Prostate gland (tissue), 2 donors: Measurements from ENCODE around the gene POLR3GL. TPM values are rescaled to one million over a fixed set of nuclear protein-coding genes. Genes with fewer than 3 reads are reported as not detected.
A peak's percentile ranks its signal among the peaks of the same experiment; 100 is the strongest.
"Not testable (repeated sequence)": the region's sequence is repeated elsewhere in the genome, so short reads cannot be mapped to it uniquely, and the experiment has no call there.

Source experiments
- DNase-seq: peaks from one replicate; pipeline ENCODE4 v3.0.0-alpha.2; 2019; ENCODE audit warnings: low spot score
- H3K27ac ChIP-seq, 2 donors: fragments of 200-600 bp; sonication (generic); 2 replicates each; pipeline ENCODE4 v1.5.1; 2017 to 2019
- H3K27me3 ChIP-seq: fragments of 200-600 bp; sonication (generic); replicated peaks from 2 replicates; pipeline ENCODE4 v1.5.1; 2019; ENCODE audit not compliant: insufficient read depth
- H3K36me3 ChIP-seq, 2 donors: fragments of 200-600 bp; sonication (generic); 1 replicate in 1 of 2; 2 replicates in 1 of 2; pipeline versions ENCODE4 v1.5.1 to v1.8.1; 2017 to 2019
- H3K4me1 ChIP-seq: fragments of 200-600 bp; sonication (generic); replicated peaks from 2 replicates; pipeline ENCODE4 v1.5.1; 2019
- H3K4me3 ChIP-seq, 2 donors: fragments of 200-600 bp; sonication (generic); 2 replicates each; pipeline ENCODE4 v1.5.1; 2017 to 2019
- H3K9me3 ChIP-seq: fragments of 200-600 bp; sonication (generic); 2 replicates; pipeline ENCODE4 v1.5.1; 2017
- POLR2A ChIP-seq: fragments of 450-650 bp; IDR thresholded peaks from one replicate; pipeline ENCODE4 v1.6.1; 2016; ENCODE audit warnings: antibody characterized with exemption, mild to moderate bottlenecking
- POLR2AphosphoS5 ChIP-seq: sonication (generic); formaldehyde crosslinking; IDR thresholded peaks from one replicate; pipeline ENCODE4 v1.6.1; 2017; ENCODE audit warnings: antibody characterized with exemption
- WGBS: methylation state at CpG from one replicate; pipeline ENCODE4 v1.1.5; 2018; 5-methylcytosine and 5-hydroxymethylcytosine counted together
- intact Hi-C: fragments of 100-400 bp; cut with DNase I; formaldehyde crosslinking; loops from one replicate; pipeline ENCODE4 v1.14.2; 2022
- total RNA-seq, 2 donors: library from RNA; depleted of rRNA; stranded (reverse); fragments of >200 nt; gene quantifications; one replicate each; pipeline ENCODE4 v1.1.0, GENCODE V29; 2016
- TF ChIP-seq, protein P1 (sequence below), 4 experiments: fragments of 200-600 bp in 2 of 4; fragments of 450-650 bp in 2 of 4; sonication (generic) in 2 of 4; IDR thresholded peaks; 1 replicate in 3 of 4; 2 replicates in 1 of 4; pipeline ENCODE4 v1.5.1; 2016 to 2019; ENCODE audit warnings: antibody characterized with exemption in 4 of 4, mild to moderate bottlenecking in 2 of 4, moderate library complexity in 2 of 4

The POLR3GL gene
- total RNA-seq, 2 donors from 2014 or later, result 20.3 to 23.2 TPM

DNA sequence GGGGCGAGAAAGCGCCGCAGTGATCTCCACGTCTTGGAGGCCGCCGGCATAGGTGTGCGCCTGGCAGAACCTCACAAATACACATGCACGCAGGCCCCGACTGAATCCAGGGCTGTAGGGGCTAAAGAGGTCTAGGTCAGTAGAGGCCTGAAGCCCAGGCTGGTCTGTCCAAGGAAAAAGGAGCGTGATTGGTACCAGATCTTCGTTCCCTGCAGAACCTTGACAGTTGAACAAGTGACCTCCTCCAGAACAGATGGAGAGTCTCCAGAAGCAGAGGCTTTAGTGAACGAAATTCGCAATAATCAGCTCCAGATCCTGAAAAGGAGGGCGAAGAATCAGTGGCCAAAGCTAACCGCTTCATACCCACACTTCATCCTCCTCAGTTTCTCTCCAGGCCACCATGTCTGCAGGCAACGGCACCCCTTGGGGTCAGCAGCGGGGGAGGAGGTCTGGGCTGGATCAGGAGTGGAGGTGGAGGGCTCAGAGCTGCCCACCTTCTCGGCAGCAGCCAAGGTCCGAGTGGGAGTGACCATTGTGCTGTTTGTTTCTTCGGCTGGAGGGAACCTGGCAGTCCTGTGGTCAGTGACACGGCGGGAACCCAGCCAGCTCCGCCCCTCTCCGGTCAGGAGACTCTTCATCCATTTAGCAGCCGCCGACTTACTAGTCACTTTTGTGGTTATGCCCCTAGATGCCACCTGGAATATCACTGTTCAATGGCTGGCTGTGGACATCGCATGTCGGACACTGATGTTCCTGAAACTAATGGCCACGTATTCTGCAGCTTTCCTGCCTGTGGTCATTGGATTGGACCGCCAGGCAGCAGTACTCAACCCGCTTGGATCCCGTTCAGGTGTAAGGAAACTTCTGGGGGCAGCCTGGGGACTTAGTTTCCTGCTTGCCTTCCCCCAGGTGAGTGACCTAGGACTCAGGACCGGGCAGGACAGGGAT is 45.2 kb upstream of the POLR3GL start:
- intact Hi-C loops, result loop anchor here (5.0 kb wide), 1 partner anchor 43 kb away; the partner anchor contains the start of genes ANKRD34A and POLR3GL
- WGBS, result 5% methylated on average over 31 of the region's 33 CpGs
- DNase-seq, result peak; percentile 50

GRCh38 chr1:145920297-145920696 is 44.2 kb upstream of the POLR3GL start:
- H3K27me3 ChIP-seq, H3K36me3 ChIP-seq, intact Hi-C loops, DNase-seq, H3K9me3 ChIP-seq, H3K4me3 ChIP-seq, H3K27ac ChIP-seq, H3K4me1 ChIP-seq: not testable (repeated sequence)
- WGBS, result 88% methylated on average over 3 of the region's 4 CpGs

More for the DNA sequence above, 45.2 kb upstream of the POLR3GL start:
- H3K36me3 ChIP-seq, result no peaks in the 10 kb centered on the region
- no peaks in the 10 kb centered on the region for H3K27me3 ChIP-seq
- H3K4me1 ChIP-seq, result peaks cover 3% of the 10 kb centered on the region
- TF ChIP-seq POLR2AphosphoS5 (peak; percentile 24), POLR2A (no peak)
- TF ChIP-seq, protein P1, sequence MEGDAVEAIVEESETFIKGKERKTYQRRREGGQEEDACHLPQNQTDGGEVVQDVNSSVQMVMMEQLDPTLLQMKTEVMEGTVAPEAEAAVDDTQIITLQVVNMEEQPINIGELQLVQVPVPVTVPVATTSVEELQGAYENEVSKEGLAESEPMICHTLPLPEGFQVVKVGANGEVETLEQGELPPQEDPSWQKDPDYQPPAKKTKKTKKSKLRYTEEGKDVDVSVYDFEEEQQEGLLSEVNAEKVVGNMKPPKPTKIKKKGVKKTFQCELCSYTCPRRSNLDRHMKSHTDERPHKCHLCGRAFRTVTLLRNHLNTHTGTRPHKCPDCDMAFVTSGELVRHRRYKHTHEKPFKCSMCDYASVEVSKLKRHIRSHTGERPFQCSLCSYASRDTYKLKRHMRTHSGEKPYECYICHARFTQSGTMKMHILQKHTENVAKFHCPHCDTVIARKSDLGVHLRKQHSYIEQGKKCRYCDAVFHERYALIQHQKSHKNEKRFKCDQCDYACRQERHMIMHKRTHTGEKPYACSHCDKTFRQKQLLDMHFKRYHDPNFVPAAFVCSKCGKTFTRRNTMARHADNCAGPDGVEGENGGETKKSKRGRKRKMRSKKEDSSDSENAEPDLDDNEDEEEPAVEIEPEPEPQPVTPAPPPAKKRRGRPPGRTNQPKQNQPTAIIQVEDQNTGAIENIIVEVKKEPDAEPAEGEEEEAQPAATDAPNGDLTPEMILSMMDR (IDR thresholded peaks at IDR 0.05), result peak in 1 of 4 experiments; percentile 10
- H3K4me3 ChIP-seq, result peak overlapping the region; percentile 64 to 94
- H3K9me3 ChIP-seq, result no peaks in the 10 kb centered on the region
- peak overlapping the region; percentile 80 to 89 for H3K27ac ChIP-seq

DNA sequence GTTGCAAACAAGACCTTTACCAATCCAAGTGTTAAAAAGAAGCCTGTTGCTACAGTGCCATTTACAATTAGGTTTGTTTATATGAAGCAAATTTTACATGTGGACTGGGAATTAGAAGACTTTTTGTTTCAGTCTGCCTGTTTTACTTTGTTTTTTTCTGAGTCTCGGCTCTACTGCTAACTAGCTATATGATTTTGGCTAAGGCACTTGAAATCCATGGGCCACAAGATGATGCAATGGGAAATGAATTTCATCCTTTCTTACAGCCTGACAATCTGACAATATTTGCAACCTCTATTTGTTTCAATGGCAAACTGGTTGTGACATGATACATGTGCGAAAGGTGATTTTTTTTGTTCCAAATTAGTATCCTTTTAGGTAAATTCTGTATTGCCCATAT is 42.2 kb upstream of the POLR3GL start:
- Histone ChIP-seq H3K27ac (no peak overlapping the region), H3K9me3 (no peaks in the 10 kb centered on the region), H3K27me3 (no peaks in the 10 kb centered on the region), H3K4me3 (no peak overlapping the region), H3K4me1 (peaks cover 3% of the 10 kb centered on the region), H3K36me3 (no peaks in the 10 kb centered on the region)
- 74% methylated on average over 2 of the region's 2 CpGs for WGBS
- intact Hi-C loops, result no loop called here
- no peak for TF ChIP-seq POLR2A
- no peak for TF ChIP-seq POLR2AphosphoS5
- DNase-seq, result no peak

- Histone ChIP-seq H3K9me3 (no peaks in the 10 kb centered on the region), H3K36me3 (no peaks in the 10 kb centered on the region), H3K27me3 (no peaks in the 10 kb centered on the region), H3K4me1 (no peaks in the 10 kb centered on the region), H3K4me3 (peak overlapping the region; percentile 56 to 78), H3K27ac (peak overlapping the region; percentile 94 to 95)
- TF ChIP-seq, protein P1 (IDR thresholded peaks at IDR 0.05), result no peak
- no peak for TF ChIP-seq POLR2A
- TF ChIP-seq POLR2AphosphoS5, result no peak
- no peak for DNase-seq
- intact Hi-C loops, result no loop called here
- WGBS, result 5% methylated on average over 19 of the region's 19 CpGs
Measured at GRCh38 chr1:145926686-145927062, 37.8 kb upstream of the POLR3GL start.

GRCh38 chr1:145927063-145927886 is 37.2 kb upstream of the POLR3GL start, which contains the start of gene RBM8A:
RBM8A (minus strand) TSS chr1:145927484; CDS start chr1:145927426, 58 bp downstream.
- DNase-seq, result peak; percentile 96
- intact Hi-C loops, result no loop called here
- peak within 1 kb of the TSS; percentile 56 to 78 for H3K4me3 ChIP-seq
- H3K27ac ChIP-seq, result peak within 1 kb of the TSS; percentile 94 to 95
- WGBS, result under 1% methylated on average over 41 of the region's 41 CpGs
- TF ChIP-seq POLR2AphosphoS5 (peak; percentile 100), POLR2A (peak; percentile 99)
- TF ChIP-seq, protein P1 (IDR thresholded peaks at IDR 0.05), result peak; percentile 28 to 83 (median 53)
- no peaks in the 10 kb centered on the region for H3K9me3 ChIP-seq
- H3K36me3 ChIP-seq, result no peaks in the 10 kb centered on the region
- H3K4me1 ChIP-seq, result no peaks in the 10 kb centered on the region
- no peaks in the 10 kb centered on the region for H3K27me3 ChIP-seq
